ENCODE data around the gene MLN. TPM values are rescaled to one million over a fixed set of nuclear protein-coding genes. Genes with fewer than 3 reads are reported as not detected.

Gene MLN
- total and polyA plus RNA-seq, 2 experiments from 2014 or later = not detected

DNA sequence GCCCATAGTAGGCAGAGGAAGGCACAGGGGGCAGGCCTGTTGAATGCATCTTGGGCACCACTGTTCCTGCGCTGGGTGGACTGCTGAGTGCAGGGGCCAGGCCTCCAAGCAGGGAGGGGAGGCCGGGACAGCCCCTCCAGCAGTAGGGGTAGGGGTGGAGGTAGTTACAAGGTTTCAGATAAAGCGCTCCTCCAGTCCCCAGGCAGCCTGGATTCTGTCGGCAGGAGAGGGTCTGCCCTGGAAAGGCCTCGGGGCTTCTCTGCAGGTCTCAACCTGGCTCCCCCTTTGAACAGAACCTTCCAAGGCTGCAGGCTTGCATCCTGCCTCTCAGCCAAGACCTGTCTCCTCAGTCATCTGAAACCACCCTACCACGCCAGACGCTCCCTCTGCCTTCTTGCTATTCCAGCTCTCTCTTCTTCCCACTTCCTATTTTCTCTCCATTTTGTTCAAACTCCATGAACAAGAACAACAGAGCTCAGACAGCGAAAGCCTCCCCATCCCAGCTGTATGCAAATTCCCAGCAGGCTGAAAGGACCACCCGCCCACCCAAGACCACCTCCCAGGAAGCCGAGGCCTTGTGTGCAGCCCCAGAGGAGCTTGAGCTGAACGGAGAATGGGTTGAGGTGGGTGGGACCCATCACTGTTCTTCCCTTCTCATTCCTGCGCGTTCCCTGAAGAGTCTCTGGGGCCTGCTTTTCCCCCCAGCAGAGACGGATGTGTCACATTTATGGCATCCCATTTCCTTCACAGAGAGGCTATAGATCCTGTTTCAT, 1.4 kb downstream of the MLN start:
- no peak overlapping the region for H3K4me2 ChIP-seq
- H3K27ac Mint-ChIP-seq = no peak overlapping the region

More for the DNA sequence above, 1.4 kb downstream of the MLN start:
- H2AFZ ChIP-seq = no peak overlapping the region
- H3K79me2 ChIP-seq (replicated peaks; ENCODE audit: insufficient read depth) = no peaks in the 10 kb centered on the region
- Mint-ChIP-seq H3K4me3 (no peak overlapping the region), H3K9me3 (no peaks in the 10 kb centered on the region), H3K4me1 (peaks cover 22% of the 10 kb centered on the region), H3K36me3 (ENCODE audit: low read depth) (no peaks in the 10 kb centered on the region; the same call in 2 of the 3 replicates), H3K27me3 (ENCODE audit: insufficient read depth, low read depth, poor library complexity) (peaks cover 14% of the 10 kb centered on the region)
- H3F3A ChIP-seq (replicated peaks; ENCODE audit: low read depth) = no peaks in the 10 kb centered on the region
- H3K4me3 ChIP-seq = no peak overlapping the region
- H3K27me3 ChIP-seq (ENCODE audit: insufficient read depth) = no peaks in the 10 kb centered on the region
- TF ChIP-seq, protein P1, sequence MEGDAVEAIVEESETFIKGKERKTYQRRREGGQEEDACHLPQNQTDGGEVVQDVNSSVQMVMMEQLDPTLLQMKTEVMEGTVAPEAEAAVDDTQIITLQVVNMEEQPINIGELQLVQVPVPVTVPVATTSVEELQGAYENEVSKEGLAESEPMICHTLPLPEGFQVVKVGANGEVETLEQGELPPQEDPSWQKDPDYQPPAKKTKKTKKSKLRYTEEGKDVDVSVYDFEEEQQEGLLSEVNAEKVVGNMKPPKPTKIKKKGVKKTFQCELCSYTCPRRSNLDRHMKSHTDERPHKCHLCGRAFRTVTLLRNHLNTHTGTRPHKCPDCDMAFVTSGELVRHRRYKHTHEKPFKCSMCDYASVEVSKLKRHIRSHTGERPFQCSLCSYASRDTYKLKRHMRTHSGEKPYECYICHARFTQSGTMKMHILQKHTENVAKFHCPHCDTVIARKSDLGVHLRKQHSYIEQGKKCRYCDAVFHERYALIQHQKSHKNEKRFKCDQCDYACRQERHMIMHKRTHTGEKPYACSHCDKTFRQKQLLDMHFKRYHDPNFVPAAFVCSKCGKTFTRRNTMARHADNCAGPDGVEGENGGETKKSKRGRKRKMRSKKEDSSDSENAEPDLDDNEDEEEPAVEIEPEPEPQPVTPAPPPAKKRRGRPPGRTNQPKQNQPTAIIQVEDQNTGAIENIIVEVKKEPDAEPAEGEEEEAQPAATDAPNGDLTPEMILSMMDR (conservative IDR thresholded peaks at IDR 0.05; ENCODE audit: low read depth in 2 of 2) = no peak
- no peak for TF ChIP-seq POLR2AphosphoS5 (IDR thresholded peaks at IDR 0.05; ENCODE audit: low read depth)
- TF ChIP-seq, protein P2, sequence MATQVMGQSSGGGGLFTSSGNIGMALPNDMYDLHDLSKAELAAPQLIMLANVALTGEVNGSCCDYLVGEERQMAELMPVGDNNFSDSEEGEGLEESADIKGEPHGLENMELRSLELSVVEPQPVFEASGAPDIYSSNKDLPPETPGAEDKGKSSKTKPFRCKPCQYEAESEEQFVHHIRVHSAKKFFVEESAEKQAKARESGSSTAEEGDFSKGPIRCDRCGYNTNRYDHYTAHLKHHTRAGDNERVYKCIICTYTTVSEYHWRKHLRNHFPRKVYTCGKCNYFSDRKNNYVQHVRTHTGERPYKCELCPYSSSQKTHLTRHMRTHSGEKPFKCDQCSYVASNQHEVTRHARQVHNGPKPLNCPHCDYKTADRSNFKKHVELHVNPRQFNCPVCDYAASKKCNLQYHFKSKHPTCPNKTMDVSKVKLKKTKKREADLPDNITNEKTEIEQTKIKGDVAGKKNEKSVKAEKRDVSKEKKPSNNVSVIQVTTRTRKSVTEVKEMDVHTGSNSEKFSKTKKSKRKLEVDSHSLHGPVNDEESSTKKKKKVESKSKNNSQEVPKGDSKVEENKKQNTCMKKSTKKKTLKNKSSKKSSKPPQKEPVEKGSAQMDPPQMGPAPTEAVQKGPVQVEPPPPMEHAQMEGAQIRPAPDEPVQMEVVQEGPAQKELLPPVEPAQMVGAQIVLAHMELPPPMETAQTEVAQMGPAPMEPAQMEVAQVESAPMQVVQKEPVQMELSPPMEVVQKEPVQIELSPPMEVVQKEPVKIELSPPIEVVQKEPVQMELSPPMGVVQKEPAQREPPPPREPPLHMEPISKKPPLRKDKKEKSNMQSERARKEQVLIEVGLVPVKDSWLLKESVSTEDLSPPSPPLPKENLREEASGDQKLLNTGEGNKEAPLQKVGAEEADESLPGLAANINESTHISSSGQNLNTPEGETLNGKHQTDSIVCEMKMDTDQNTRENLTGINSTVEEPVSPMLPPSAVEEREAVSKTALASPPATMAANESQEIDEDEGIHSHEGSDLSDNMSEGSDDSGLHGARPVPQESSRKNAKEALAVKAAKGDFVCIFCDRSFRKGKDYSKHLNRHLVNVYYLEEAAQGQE (IDR thresholded peaks at IDR 0.05; ENCODE audit: unreplicated experiment) = no peak
- no peak for TF ChIP-seq JUNB (IDR thresholded peaks at IDR 0.05; ENCODE audit: unreplicated experiment)
- no peak for TF ChIP-seq NANOG (IDR thresholded peaks at IDR 0.05; ENCODE audit: borderline replicate concordance)
- TF ChIP-seq CREB1 (CRISPR knock-in tag; IDR thresholded peaks at IDR 0.05; ENCODE audit: low read depth) = no peak
- no peak for TF ChIP-seq ZNF114 (CRISPR knock-in tag; IDR thresholded peaks at IDR 0.05)
- TF ChIP-seq, protein P3, sequence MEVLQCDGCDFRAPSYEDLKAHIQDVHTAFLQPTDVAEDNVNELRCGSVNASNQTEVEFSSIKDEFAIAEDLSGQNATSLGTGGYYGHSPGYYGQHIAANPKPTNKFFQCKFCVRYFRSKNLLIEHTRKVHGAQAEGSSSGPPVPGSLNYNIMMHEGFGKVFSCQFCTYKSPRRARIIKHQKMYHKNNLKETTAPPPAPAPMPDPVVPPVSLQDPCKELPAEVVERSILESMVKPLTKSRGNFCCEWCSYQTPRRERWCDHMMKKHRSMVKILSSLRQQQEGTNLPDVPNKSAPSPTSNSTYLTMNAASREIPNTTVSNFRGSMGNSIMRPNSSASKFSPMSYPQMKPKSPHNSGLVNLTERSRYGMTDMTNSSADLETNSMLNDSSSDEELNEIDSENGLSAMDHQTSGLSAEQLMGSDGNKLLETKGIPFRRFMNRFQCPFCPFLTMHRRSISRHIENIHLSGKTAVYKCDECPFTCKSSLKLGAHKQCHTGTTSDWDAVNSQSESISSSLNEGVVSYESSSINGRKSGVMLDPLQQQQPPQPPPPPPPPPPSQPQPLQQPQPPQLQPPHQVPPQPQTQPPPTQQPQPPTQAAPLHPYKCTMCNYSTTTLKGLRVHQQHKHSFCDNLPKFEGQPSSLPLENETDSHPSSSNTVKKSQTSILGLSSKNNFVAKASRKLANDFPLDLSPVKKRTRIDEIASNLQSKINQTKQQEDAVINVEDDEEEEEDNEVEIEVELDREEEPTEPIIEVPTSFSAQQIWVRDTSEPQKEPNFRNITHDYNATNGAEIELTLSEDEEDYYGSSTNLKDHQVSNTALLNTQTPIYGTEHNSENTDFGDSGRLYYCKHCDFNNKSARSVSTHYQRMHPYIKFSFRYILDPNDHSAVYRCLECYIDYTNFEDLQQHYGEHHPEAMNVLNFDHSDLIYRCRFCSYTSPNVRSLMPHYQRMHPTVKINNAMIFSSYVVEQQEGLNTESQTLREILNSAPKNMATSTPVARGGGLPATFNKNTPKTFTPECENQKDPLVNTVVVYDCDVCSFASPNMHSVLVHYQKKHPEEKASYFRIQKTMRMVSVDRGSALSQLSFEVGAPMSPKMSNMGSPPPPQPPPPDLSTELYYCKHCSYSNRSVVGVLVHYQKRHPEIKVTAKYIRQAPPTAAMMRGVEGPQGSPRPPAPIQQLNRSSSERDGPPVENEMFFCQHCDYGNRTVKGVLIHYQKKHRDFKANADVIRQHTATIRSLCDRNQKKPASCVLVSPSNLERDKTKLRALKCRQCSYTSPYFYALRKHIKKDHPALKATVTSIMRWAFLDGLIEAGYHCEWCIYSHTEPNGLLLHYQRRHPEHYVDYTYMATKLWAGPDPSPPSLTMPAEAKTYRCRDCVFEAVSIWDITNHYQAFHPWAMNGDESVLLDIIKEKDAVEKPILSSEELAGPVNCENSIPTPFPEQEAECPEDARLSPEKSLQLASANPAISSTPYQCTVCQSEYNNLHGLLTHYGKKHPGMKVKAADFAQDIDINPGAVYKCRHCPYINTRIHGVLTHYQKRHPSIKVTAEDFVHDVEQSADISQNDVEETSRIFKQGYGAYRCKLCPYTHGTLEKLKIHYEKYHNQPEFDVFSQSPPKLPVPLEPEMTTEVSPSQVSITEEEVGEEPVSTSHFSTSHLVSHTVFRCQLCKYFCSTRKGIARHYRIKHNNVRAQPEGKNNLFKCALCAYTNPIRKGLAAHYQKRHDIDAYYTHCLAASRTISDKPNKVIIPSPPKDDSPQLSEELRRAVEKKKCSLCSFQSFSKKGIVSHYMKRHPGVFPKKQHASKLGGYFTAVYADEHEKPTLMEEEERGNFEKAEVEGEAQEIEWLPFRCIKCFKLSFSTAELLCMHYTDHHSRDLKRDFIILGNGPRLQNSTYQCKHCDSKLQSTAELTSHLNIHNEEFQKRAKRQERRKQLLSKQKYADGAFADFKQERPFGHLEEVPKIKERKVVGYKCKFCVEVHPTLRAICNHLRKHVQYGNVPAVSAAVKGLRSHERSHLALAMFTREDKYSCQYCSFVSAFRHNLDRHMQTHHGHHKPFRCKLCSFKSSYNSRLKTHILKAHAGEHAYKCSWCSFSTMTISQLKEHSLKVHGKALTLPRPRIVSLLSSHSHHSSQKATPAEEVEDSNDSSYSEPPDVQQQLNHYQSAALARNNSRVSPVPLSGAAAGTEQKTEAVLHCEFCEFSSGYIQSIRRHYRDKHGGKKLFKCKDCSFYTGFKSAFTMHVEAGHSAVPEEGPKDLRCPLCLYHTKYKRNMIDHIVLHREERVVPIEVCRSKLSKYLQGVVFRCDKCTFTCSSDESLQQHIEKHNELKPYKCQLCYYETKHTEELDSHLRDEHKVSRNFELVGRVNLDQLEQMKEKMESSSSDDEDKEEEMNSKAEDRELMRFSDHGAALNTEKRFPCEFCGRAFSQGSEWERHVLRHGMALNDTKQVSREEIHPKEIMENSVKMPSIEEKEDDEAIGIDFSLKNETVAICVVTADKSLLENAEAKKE (CRISPR knock-in tag; IDR thresholded peaks at IDR 0.05) = no peak
- TF ChIP-seq ZNF331 (CRISPR knock-in tag; IDR thresholded peaks at IDR 0.05; ENCODE audit: low read depth) = no peak
- no peak for TF ChIP-seq ETS1 (IDR thresholded peaks at IDR 0.05)
- no peak for TF ChIP-seq STAT1 (IDR thresholded peaks at IDR 0.05; ENCODE audit: unreplicated experiment)
- no peak overlapping the region for H3K27ac ChIP-seq (ENCODE audit: low read depth)
- ATAC-seq = no peak
- no peak for DNase-seq (ENCODE audit: low spot score)
- peaks cover 9% of the 10 kb centered on the region; the same call in 1 of the 2 replicates for H3K4me1 ChIP-seq (ENCODE audit: insufficient read depth)
- no peaks in the 10 kb centered on the region for H4K20me1 ChIP-seq (replicated peaks; ENCODE audit: insufficient read depth)
- no peaks in the 10 kb centered on the region for H3K36me3 ChIP-seq (ENCODE audit: insufficient read depth)
- H3K9me2 ChIP-seq (ENCODE audit: insufficient read depth) = no peaks in the 10 kb centered on the region
